IPS-15b (cell line): Measurements from ENCODE around the gene SLIT2.

Source experiments
- H3K27me3 ChIP-seq: one replicate; pipeline ENCODE4 v1.6.1; 2013; ENCODE audit warnings: low read length; ENCODE audit not compliant: control insufficient read depth, insufficient read depth
- H3K36me3 ChIP-seq: one replicate; pipeline ENCODE4 v1.6.1; 2013; ENCODE audit warnings: low read length; ENCODE audit not compliant: control insufficient read depth, insufficient read depth
- H3K4me1 ChIP-seq: one replicate; pipeline ENCODE4 v1.6.1; 2013; ENCODE audit warnings: mild to moderate bottlenecking, low read length; ENCODE audit not compliant: control insufficient read depth, insufficient read depth
- H3K4me3 ChIP-seq: one replicate; pipeline ENCODE4 v1.5.1; 2013; ENCODE audit warnings: low read depth, low read length
- H3K9ac ChIP-seq: one replicate; pipeline ENCODE4 v1.6.1; 2013; ENCODE audit warnings: low read depth, mild to moderate bottlenecking, low read length
- H3K9me3 ChIP-seq: one replicate; pipeline ENCODE4 v1.6.1; 2013; ENCODE audit warnings: mild to moderate bottlenecking, low read length; ENCODE audit not compliant: control insufficient read depth, insufficient read depth

SLIT2 gene

GRCh38 chr4:20268028-20268427 is 16.3 kb downstream of the SLIT2 start:
- H3K36me3 ChIP-seq = no peaks in the 10 kb centered on the region
- no peaks in the 10 kb centered on the region for H3K4me1 ChIP-seq
- no peaks in the 10 kb centered on the region for H3K27me3 ChIP-seq
- H3K4me3 ChIP-seq = no peak overlapping the region
- H3K9ac ChIP-seq = no peak overlapping the region
- H3K9me3 ChIP-seq = no peaks in the 10 kb centered on the region

GRCh38 chr4:20269320-20269719 is 17.6 kb downstream of the SLIT2 start:
- H3K27me3 ChIP-seq = no peaks in the 10 kb centered on the region
- no peaks in the 10 kb centered on the region for H3K9me3 ChIP-seq
- no peak overlapping the region for H3K9ac ChIP-seq
- no peak overlapping the region for H3K4me3 ChIP-seq
- no peaks in the 10 kb centered on the region for H3K4me1 ChIP-seq
- no peaks in the 10 kb centered on the region for H3K36me3 ChIP-seq

- no peaks in the 10 kb centered on the region for H3K4me1 ChIP-seq
- H3K4me3 ChIP-seq = no peak overlapping the region
- no peaks in the 10 kb centered on the region for H3K27me3 ChIP-seq
- no peak overlapping the region for H3K9ac ChIP-seq
- no peaks in the 10 kb centered on the region for H3K36me3 ChIP-seq
- H3K9me3 ChIP-seq = no peaks in the 10 kb centered on the region
These were observed 20.2 kb downstream of the SLIT2 start for GRCh38 chr4:20271950-20272349.

GRCh38 chr4:20272411-20272872 is 20.7 kb downstream of the SLIT2 start:
- Histone ChIP-seq H3K9ac (no peak overlapping the region), H3K9me3 (no peaks in the 10 kb centered on the region), H3K27me3 (no peaks in the 10 kb centered on the region), H3K4me1 (no peaks in the 10 kb centered on the region), H3K4me3 (no peak overlapping the region), H3K36me3 (no peaks in the 10 kb centered on the region)

- Histone ChIP-seq H3K4me1 (no peaks in the 10 kb centered on the region), H3K27me3 (no peaks in the 10 kb centered on the region), H3K4me3 (no peak overlapping the region), H3K9me3 (no peaks in the 10 kb centered on the region), H3K36me3 (no peaks in the 10 kb centered on the region), H3K9ac (no peak overlapping the region)
These were observed 22.1 kb downstream of the SLIT2 start for GRCh38 chr4:20273793-20274192.

- no peaks in the 10 kb centered on the region for H3K27me3 ChIP-seq
- H3K9me3 ChIP-seq = no peaks in the 10 kb centered on the region
- no peaks in the 10 kb centered on the region for H3K36me3 ChIP-seq
- H3K4me1 ChIP-seq = no peaks in the 10 kb centered on the region
- H3K4me3 ChIP-seq = no peak overlapping the region
- H3K9ac ChIP-seq = no peak overlapping the region
These were observed 25.1 kb downstream of the SLIT2 start for GRCh38 chr4:20276848-20277247.

GRCh38 chr4:20278195-20278594 is 26.5 kb downstream of the SLIT2 start:
- no peaks in the 10 kb centered on the region for H3K36me3 ChIP-seq
- no peak overlapping the region for H3K9ac ChIP-seq
- no peaks in the 10 kb centered on the region for H3K9me3 ChIP-seq
- H3K27me3 ChIP-seq = no peaks in the 10 kb centered on the region
- H3K4me1 ChIP-seq = peaks cover under 1% of the 10 kb centered on the region
- no peak overlapping the region for H3K4me3 ChIP-seq

GRCh38 chr4:20279381-20279780 is 27.7 kb downstream of the SLIT2 start:
- peaks cover 7% of the 10 kb centered on the region for H3K4me1 ChIP-seq
- no peaks in the 10 kb centered on the region for H3K36me3 ChIP-seq
- no peak overlapping the region for H3K4me3 ChIP-seq

GRCh38 chr4:20281453-20281852 is 29.7 kb downstream of the SLIT2 start:
- Histone ChIP-seq H3K27me3 (no peaks in the 10 kb centered on the region), H3K9me3 (no peaks in the 10 kb centered on the region), H3K4me1 (peaks cover 7% of the 10 kb centered on the region), H3K9ac (no peak overlapping the region), H3K4me3 (no peak overlapping the region), H3K36me3 (no peaks in the 10 kb centered on the region)

More at GRCh38 chr4:20279381-20279780, 27.7 kb downstream of the SLIT2 start:
- Histone ChIP-seq H3K9ac (no peak overlapping the region), H3K27me3 (no peaks in the 10 kb centered on the region), H3K9me3 (no peaks in the 10 kb centered on the region)

GRCh38 chr4:20283039-20283438 is 31.3 kb downstream of the SLIT2 start:
- H3K27me3 ChIP-seq = no peaks in the 10 kb centered on the region
- no peaks in the 10 kb centered on the region for H3K36me3 ChIP-seq
- H3K4me3 ChIP-seq = no peak overlapping the region
- no peaks in the 10 kb centered on the region for H3K9me3 ChIP-seq
- peaks cover 7% of the 10 kb centered on the region for H3K4me1 ChIP-seq
- no peak overlapping the region for H3K9ac ChIP-seq

- no peaks in the 10 kb centered on the region for H3K27me3 ChIP-seq
These were observed 33.3 kb downstream of the SLIT2 start for GRCh38 chr4:20284990-20285389.

GRCh38 chr4:20287246-20287645 is 35.5 kb downstream of the SLIT2 start:
- H3K36me3 ChIP-seq = no peaks in the 10 kb centered on the region
- no peak overlapping the region for H3K4me3 ChIP-seq
- no peaks in the 10 kb centered on the region for H3K27me3 ChIP-seq
- H3K4me1 ChIP-seq = peaks cover 7% of the 10 kb centered on the region
- no peak overlapping the region for H3K9ac ChIP-seq
- no peaks in the 10 kb centered on the region for H3K9me3 ChIP-seq

More at GRCh38 chr4:20284990-20285389, 33.3 kb downstream of the SLIT2 start:
- Histone ChIP-seq H3K9ac (no peak overlapping the region), H3K4me3 (no peak overlapping the region), H3K36me3 (no peaks in the 10 kb centered on the region), H3K9me3 (no peaks in the 10 kb centered on the region), H3K4me1 (peaks cover 7% of the 10 kb centered on the region)
